HEK293 (cell line): ENCODE results near the gene SUMO3.

Experiments used
- CTCF ChIA-PET: fragments of 350-600 bp; formaldehyde crosslinking; extraction: SDS; loops from one replicate; lab custom pipeline; 2021; ENCODE audit warnings: antibody characterized with exemption; lab: Yijun Ruan, JAX
- POLR2A ChIA-PET: fragments of 300-600 bp; formaldehyde crosslinking; extraction: SDS; loops from one replicate; lab custom pipeline; 2020; ENCODE audit warnings: antibody characterized with exemption, inconsistent platforms; lab: Yijun Ruan, JAX
- H3K27ac ChIP-seq: fragments of 200-500 bp; sonication (Bioruptor generic); 2 replicates; pipeline ENCODE4 v1.5.1; 2014; ENCODE audit warnings: low read depth, low read length, control low read depth, inconsistent platforms; ENCODE audit errors: extremely low read depth
- H3K36me3 ChIP-seq, 2 experiments: fragments of 200-500 bp in 1 of 2; sonication (Bioruptor generic) in 1 of 2; 1 replicate in 1 of 2; 2 replicates in 1 of 2; pipeline ENCODE4 v1.5.1; 2014 to 2017; ENCODE audit warnings: inconsistent platforms in 2 of 2, low read length in 2 of 2; ENCODE audit not compliant: control insufficient read depth in 2 of 2, insufficient read depth in 1 of 2
- H3K4me1 ChIP-seq: fragments of 200-500 bp; sonication (Bioruptor generic); 2 replicates; pipeline ENCODE4 v1.5.1; 2014; ENCODE audit warnings: mild to moderate bottlenecking, low read length, inconsistent platforms; ENCODE audit not compliant: control insufficient read depth, insufficient read depth
- H3K4me3 ChIP-seq: 2 replicates; pipeline ENCODE4 v1.5.1; 2011; ENCODE audit warnings: low read depth, mild to moderate bottlenecking, control low read depth, low read length, moderate library complexity
- H3K9me3 ChIP-seq: fragments of 200-500 bp; sonication (Bioruptor generic); 2 replicates; pipeline ENCODE4 v1.5.1; 2014; ENCODE audit warnings: low read depth, low read length, inconsistent platforms; ENCODE audit not compliant: control insufficient read depth, insufficient read depth
- BCL11A ChIP-seq: fragments of 450-650 bp; formaldehyde crosslinking; IDR thresholded peaks from 2 replicates; pipeline ENCODE4 v1.5.1; 2016; ENCODE audit warnings: low read depth, missing biosample characterization, missing genetic modification characterization
- FEZF1 ChIP-seq: fragments of 450-650 bp; formaldehyde crosslinking; IDR thresholded peaks from 2 replicates; pipeline ENCODE4 v1.5.1; 2016; ENCODE audit warnings: missing biosample characterization, missing genetic modification characterization
- GLI4 ChIP-seq: fragments of 450-650 bp; formaldehyde crosslinking; IDR thresholded peaks from 2 replicates; pipeline ENCODE4 v1.5.1; 2016; ENCODE audit warnings: missing biosample characterization, missing genetic modification characterization
- GLIS2 ChIP-seq: fragments of 450-650 bp; formaldehyde crosslinking; IDR thresholded peaks from 2 replicates; pipeline ENCODE4 v1.5.1; 2016; ENCODE audit warnings: missing biosample characterization, missing genetic modification characterization
- HOXA7 ChIP-seq: sonication (generic); formaldehyde crosslinking; IDR thresholded peaks from 2 replicates; pipeline ENCODE4 v1.8.1; 2022; ENCODE audit warnings: missing genetic modification reagents, borderline replicate concordance
- KLF10 ChIP-seq: fragments of 450-650 bp; IDR thresholded peaks from 2 replicates; pipeline ENCODE4 v1.5.1; 2018; ENCODE audit warnings: missing biosample characterization, mild to moderate bottlenecking, missing genetic modification characterization
- KLF9 ChIP-seq: fragments of 450-650 bp; formaldehyde crosslinking; IDR thresholded peaks from 2 replicates; pipeline ENCODE4 v1.5.1; 2016; ENCODE audit warnings: missing biosample characterization, missing genetic modification characterization, low read depth
- MZF1 ChIP-seq: fragments of 450-650 bp; formaldehyde crosslinking; IDR thresholded peaks from 2 replicates; pipeline ENCODE4 v1.5.1; 2017; ENCODE audit warnings: missing biosample characterization, missing genetic modification characterization, borderline replicate concordance
- SALL2 ChIP-seq: fragments of 450-650 bp; formaldehyde crosslinking; IDR thresholded peaks from 2 replicates; pipeline ENCODE4 v1.5.0; 2017; ENCODE audit warnings: missing biosample characterization, mild to moderate bottlenecking, missing genetic modification characterization, borderline replicate concordance
- SCRT2 ChIP-seq: fragments of 450-650 bp; formaldehyde crosslinking; IDR thresholded peaks from 2 replicates; pipeline ENCODE4 v1.5.1; 2016; ENCODE audit warnings: missing biosample characterization, missing genetic modification characterization
- SP7 ChIP-seq: fragments of 450-650 bp; formaldehyde crosslinking; IDR thresholded peaks from 2 replicates; pipeline ENCODE4 v1.5.1; 2016; ENCODE audit warnings: missing biosample characterization, missing genetic modification characterization
- ZBTB1 ChIP-seq: fragments of 450-650 bp; formaldehyde crosslinking; IDR thresholded peaks from 2 replicates; pipeline ENCODE4 v1.5.1; 2016; ENCODE audit warnings: missing biosample characterization, missing genetic modification characterization
- ZBTB17 ChIP-seq: fragments of 450-650 bp; formaldehyde crosslinking; IDR thresholded peaks from 2 replicates; pipeline ENCODE4 v1.5.1; 2016; ENCODE audit warnings: missing biosample characterization, missing genetic modification characterization
- ZBTB21 ChIP-seq: fragments of 450-650 bp; formaldehyde crosslinking; IDR thresholded peaks from 2 replicates; pipeline ENCODE4 v1.5.1; 2017; ENCODE audit warnings: missing biosample characterization, missing genetic modification characterization
- ZBTB26 ChIP-seq: fragments of 450-650 bp; formaldehyde crosslinking; optimal IDR thresholded peaks from 2 replicates; pipeline ENCODE3; 2016; ENCODE audit warnings: missing biosample characterization, mild to moderate bottlenecking, missing genetic modification characterization
- ZFP3 ChIP-seq: fragments of 450-650 bp; formaldehyde crosslinking; IDR thresholded peaks from 2 replicates; pipeline ENCODE4 v1.5.1; 2016; ENCODE audit warnings: low read depth, missing biosample characterization, missing genetic modification characterization
- ZFP41 ChIP-seq: fragments of 450-650 bp; formaldehyde crosslinking; IDR thresholded peaks from 2 replicates; pipeline ENCODE4 v1.5.1; 2016; ENCODE audit warnings: missing biosample characterization, missing genetic modification characterization, borderline replicate concordance
- ZNF112 ChIP-seq: fragments of 450-650 bp; formaldehyde crosslinking; IDR thresholded peaks from 2 replicates; pipeline ENCODE4 v1.5.0; 2017; ENCODE audit warnings: missing biosample characterization, missing genetic modification characterization
- ZNF146 ChIP-seq: fragments of 450-650 bp; formaldehyde crosslinking; IDR thresholded peaks from 2 replicates; pipeline ENCODE4 v1.5.1; 2016; ENCODE audit warnings: missing biosample characterization, missing genetic modification characterization
- ZNF155 ChIP-seq: fragments of 450-650 bp; formaldehyde crosslinking; IDR thresholded peaks from 2 replicates; pipeline ENCODE4 v1.5.1; 2016; ENCODE audit warnings: missing biosample characterization, missing genetic modification characterization
- ZNF16 ChIP-seq: fragments of 450-650 bp; formaldehyde crosslinking; IDR thresholded peaks from 2 replicates; pipeline ENCODE4 v1.5.1; 2016; ENCODE audit warnings: low read depth, missing biosample characterization, missing genetic modification characterization
- ZNF19 ChIP-seq: fragments of 450-650 bp; formaldehyde crosslinking; IDR thresholded peaks from 2 replicates; pipeline ENCODE4; 2016; ENCODE audit warnings: missing biosample characterization, missing genetic modification characterization, low read depth
- ZNF202 ChIP-seq: fragments of 450-650 bp; formaldehyde crosslinking; IDR thresholded peaks from 2 replicates; pipeline ENCODE4 v1.5.1; 2016; ENCODE audit warnings: missing biosample characterization, missing genetic modification characterization, borderline replicate concordance
- ZNF24 ChIP-seq: fragments of 450-650 bp; formaldehyde crosslinking; IDR thresholded peaks from 2 replicates; pipeline ENCODE4 v1.5.1; 2016; ENCODE audit warnings: missing biosample characterization, missing genetic modification characterization
- ZNF292 ChIP-seq: fragments of 450-650 bp; formaldehyde crosslinking; IDR thresholded peaks from 2 replicates; pipeline ENCODE4 v1.5.1; 2016; ENCODE audit warnings: low read depth, missing biosample characterization, missing genetic modification characterization, borderline replicate concordance
- ZNF548 ChIP-seq: fragments of 450-650 bp; formaldehyde crosslinking; IDR thresholded peaks from 2 replicates; pipeline ENCODE4 v1.5.1; 2016; ENCODE audit warnings: missing biosample characterization, missing genetic modification characterization
- ZNF558 ChIP-seq: fragments of 450-650 bp; formaldehyde crosslinking; IDR thresholded peaks from 2 replicates; pipeline ENCODE4 v1.5.1; 2016; ENCODE audit warnings: missing biosample characterization, missing genetic modification characterization
- ZNF571 ChIP-seq: fragments of 450-650 bp; formaldehyde crosslinking; IDR thresholded peaks from 2 replicates; pipeline ENCODE4 v1.5.0; 2017; ENCODE audit warnings: missing biosample characterization, missing genetic modification characterization
- ZNF600 ChIP-seq: fragments of 450-650 bp; formaldehyde crosslinking; IDR thresholded peaks from 2 replicates; pipeline ENCODE4 v1.5.1; 2016; ENCODE audit warnings: missing biosample characterization, missing genetic modification characterization
- ZNF626 ChIP-seq: fragments of 450-650 bp; sonication (Bioruptor Pico); formaldehyde crosslinking; IDR thresholded peaks from 2 replicates; pipeline ENCODE4 v1.5.1; 2018; ENCODE audit warnings: missing biosample characterization, missing genetic modification characterization, inconsistent platforms
- ZNF677 ChIP-seq: fragments of 450-650 bp; IDR thresholded peaks from 2 replicates; pipeline ENCODE4 v1.5.0; 2018; ENCODE audit warnings: missing biosample characterization, mild to moderate bottlenecking, missing genetic modification characterization, moderate library complexity
- ZNF837 ChIP-seq: fragments of 450-650 bp; formaldehyde crosslinking; IDR thresholded peaks from 2 replicates; pipeline ENCODE4 v1.5.1; 2016; ENCODE audit warnings: missing biosample characterization, missing genetic modification characterization
- TF ChIP-seq, protein P1 (sequence below): fragments of 450-650 bp; IDR thresholded peaks from 2 replicates; pipeline ENCODE4 v1.5.1; 2018; ENCODE audit warnings: missing biosample characterization, missing genetic modification characterization

Gene SUMO3

GRCh38 chr21:44862869-44863685 lies 45.2 kb upstream of the SUMO3 start:
- Histone ChIP-seq H3K27ac (no peak overlapping the region), H3K36me3 (peaks cover 3 to 68% of the 10 kb centered on the region in 2 experiments; a peak in 2 of 3 replicates), H3K4me1 (no peaks in the 10 kb centered on the region), H3K9me3 (no peaks in the 10 kb centered on the region), H3K4me3 (no peak overlapping the region)
- TF ChIP-seq ZBTB1 (tag by site-specific recombination) (no peak), ZNF600 (tag by site-specific recombination) (no peak), GLIS2 (no peak), ZBTB21 (tag by site-specific recombination) (no peak), SP7 (tag by site-specific recombination) (no peak), BCL11A (tag by site-specific recombination) (no peak), ZNF155 (tag by site-specific recombination) (no peak), HOXA7 (CRISPR knock-in tag) (no peak), ZNF558 (tag by site-specific recombination) (no peak), ZNF571 (tag by site-specific recombination) (no peak), ZNF112 (tag by site-specific recombination) (no peak), ZNF626 (no peak), SALL2 (no peak), ZNF548 (tag by site-specific recombination) (no peak)
- TF ChIP-seq, protein P1, sequence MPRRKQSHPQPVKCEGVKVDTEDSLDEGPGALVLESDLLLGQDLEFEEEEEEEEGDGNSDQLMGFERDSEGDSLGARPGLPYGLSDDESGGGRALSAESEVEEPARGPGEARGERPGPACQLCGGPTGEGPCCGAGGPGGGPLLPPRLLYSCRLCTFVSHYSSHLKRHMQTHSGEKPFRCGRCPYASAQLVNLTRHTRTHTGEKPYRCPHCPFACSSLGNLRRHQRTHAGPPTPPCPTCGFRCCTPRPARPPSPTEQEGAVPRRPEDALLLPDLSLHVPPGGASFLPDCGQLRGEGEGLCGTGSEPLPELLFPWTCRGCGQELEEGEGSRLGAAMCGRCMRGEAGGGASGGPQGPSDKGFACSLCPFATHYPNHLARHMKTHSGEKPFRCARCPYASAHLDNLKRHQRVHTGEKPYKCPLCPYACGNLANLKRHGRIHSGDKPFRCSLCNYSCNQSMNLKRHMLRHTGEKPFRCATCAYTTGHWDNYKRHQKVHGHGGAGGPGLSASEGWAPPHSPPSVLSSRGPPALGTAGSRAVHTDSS (tag by site-specific recombination), result no peak
- ChIA-PET CTCF (interaction anchor here (0.5 kb wide), 1 partner anchor 80 kb away, joined by 4 read pairs; no protein-coding TSS in a partner anchor), POLR2A (no interaction called here)

- ChIA-PET CTCF (no interaction called here), POLR2A (no interaction called here)
- H3K9me3 ChIP-seq, result no peaks in the 10 kb centered on the region
- H3K36me3 ChIP-seq, result peaks cover 3 to 87% of the 10 kb centered on the region in 2 experiments; a peak in 2 of 3 replicates
- H3K4me3 ChIP-seq, result no peak overlapping the region
- no peak overlapping the region for H3K27ac ChIP-seq
- TF ChIP-seq FEZF1 (no peak), KLF9 (no peak), ZNF19 (tag by site-specific recombination) (no peak), ZBTB17 (tag by site-specific recombination) (no peak), ZNF146 (tag by site-specific recombination) (no peak), SCRT2 (tag by site-specific recombination) (no peak), GLI4 (tag by site-specific recombination) (no peak), ZNF202 (tag by site-specific recombination) (no peak)
- TF ChIP-seq, all 188 proteins: peak for 0
- no peaks in the 10 kb centered on the region for H3K4me1 ChIP-seq
Measured at GRCh38 chr21:44858791-44859190, 40.9 kb upstream of the SUMO3 start.

GRCh38 chr21:44858291-44858690 lies 40.4 kb upstream of the SUMO3 start:
- no peaks in the 10 kb centered on the region for H3K4me1 ChIP-seq
- no peak overlapping the region for H3K4me3 ChIP-seq
- H3K27ac ChIP-seq, result no peak overlapping the region
- TF ChIP-seq ZNF837 (tag by site-specific recombination), result no peak
- no peak for TF ChIP-seq ZNF24
- TF ChIP-seq ZNF677, result no peak
- TF ChIP-seq ZNF292 (tag by site-specific recombination), result no peak
- no peak for TF ChIP-seq ZFP41 (tag by site-specific recombination)
- TF ChIP-seq ZFP3 (tag by site-specific recombination), result no peak
- no peak for TF ChIP-seq ZNF16
- TF ChIP-seq KLF10 (tag by site-specific recombination), result no peak
- TF ChIP-seq GLI4 (tag by site-specific recombination), result no peak
- no peak for TF ChIP-seq ZBTB26 (tag by site-specific recombination)
- no peak for TF ChIP-seq MZF1 (tag by site-specific recombination)
- CTCF ChIA-PET, result interaction anchor here (0.8 to 1.1 kb wide), 2 partner anchors 59 to 348 kb away, joined by 3 read pairs; no protein-coding TSS in a partner anchor
- no peaks in the 10 kb centered on the region for H3K9me3 ChIP-seq
- POLR2A ChIA-PET, result interaction anchor here (0.9 to 1.0 kb wide), 2 partner anchors 14 to 15 kb away, joined by 3 to 5 read pairs; partner anchors contain the start of gene PTTG1IP
- peaks cover 3 to 86% of the 10 kb centered on the region in 2 experiments; a peak in 2 of 3 replicates for H3K36me3 ChIP-seq
